NCI-H2227 treated with DMSO at 0.1 percent for 48 hours (cell line): Measurements from ENCODE around the gene CALCA.

Experiments
- DNase-seq: peaks from one replicate; lab custom pipeline; 2025; lab: John Stamatoyannopoulos, UW

The CALCA gene

GRCh38 chr11:14942745-14943144 lies 29.4 kb downstream of the CALCA start:
- no peak for DNase-seq

- DNase-seq: no peak
Observed at GRCh38 chr11:14938936-14939335, 33.2 kb downstream of the CALCA start.

GRCh38 chr11:14934641-14935351 lies 37.4 kb downstream of the CALCA start:
- no peak for DNase-seq

GRCh38 chr11:14932447-14932846 lies 39.7 kb downstream of the CALCA start:
- no peak for DNase-seq

GRCh38 chr11:14930369-14930768 lies 41.8 kb downstream of the CALCA start:
- no peak for DNase-seq

GRCh38 chr11:14927146-14927545 lies 45.0 kb downstream of the CALCA start:
- DNase-seq: no peak

GRCh38 chr11:14924318-14924717 lies 47.8 kb downstream of the CALCA start:
- no peak for DNase-seq
